Upper lobe of right lung (tissue), 1 donor: ENCODE data around the gene EDAR. TPM values are rescaled to one million over a fixed set of nuclear protein-coding genes. Genes with fewer than 3 reads are reported as not detected.

Experiments
- ATAC-seq: fragments of 200-7000 bp; cut with Tn5 transposase; one replicate; pipeline ENCODE4 v1.9.1; 2020; ENCODE audit warnings: mild to moderate bottlenecking, moderate library complexity
- DNase-seq: peaks from one replicate; pipeline ENCODE4 v3.0.0-alpha.2; 2020
- H3K27ac ChIP-seq: fragments of 200-600 bp; one replicate; pipeline ENCODE4 v1.8.0; 2022
- H3K27me3 ChIP-seq: fragments of 200-600 bp; one replicate; pipeline ENCODE4 v1.8.0; 2022; ENCODE audit warnings: mild to moderate bottlenecking
- H3K36me3 ChIP-seq: fragments of 200-600 bp; one replicate; pipeline ENCODE4 v1.8.0; 2022
- H3K4me1 ChIP-seq: fragments of 200-600 bp; one replicate; pipeline ENCODE4 v1.8.0; 2022
- H3K4me3 ChIP-seq: fragments of 200-600 bp; one replicate; pipeline ENCODE4 v1.8.0; 2022; ENCODE audit warnings: mild to moderate bottlenecking
- H3K9me3 ChIP-seq: fragments of 200-600 bp; one replicate; pipeline ENCODE4 v1.8.0; 2022
- intact Hi-C: fragments of 100-400 bp; cut with DNase I; formaldehyde crosslinking; loops from one replicate; pipeline ENCODE4 v1.11.0; 2022
- total RNA-seq: library from RNA; stranded (reverse); fragmentation: NEBNext Ultra II Directional; extraction: Animal tissue kit (Norgen Biotek cat#: 25700); gene quantifications from one replicate; pipeline ENCODE4 v1.2.1, GENCODE V29; 2021
- TF ChIP-seq, protein P1 (sequence below): fragments of 200-600 bp; IDR thresholded peaks from one replicate; pipeline ENCODE4 v1.8.0; 2022; ENCODE audit warnings: antibody characterized with exemption
- donor health status: DM: no; HTN: yes; CAD: no; lungs with severe emphysema.

EDAR gene
- total RNA-seq, 1 donor from 2014 or later = 0.20 TPM

DNA sequence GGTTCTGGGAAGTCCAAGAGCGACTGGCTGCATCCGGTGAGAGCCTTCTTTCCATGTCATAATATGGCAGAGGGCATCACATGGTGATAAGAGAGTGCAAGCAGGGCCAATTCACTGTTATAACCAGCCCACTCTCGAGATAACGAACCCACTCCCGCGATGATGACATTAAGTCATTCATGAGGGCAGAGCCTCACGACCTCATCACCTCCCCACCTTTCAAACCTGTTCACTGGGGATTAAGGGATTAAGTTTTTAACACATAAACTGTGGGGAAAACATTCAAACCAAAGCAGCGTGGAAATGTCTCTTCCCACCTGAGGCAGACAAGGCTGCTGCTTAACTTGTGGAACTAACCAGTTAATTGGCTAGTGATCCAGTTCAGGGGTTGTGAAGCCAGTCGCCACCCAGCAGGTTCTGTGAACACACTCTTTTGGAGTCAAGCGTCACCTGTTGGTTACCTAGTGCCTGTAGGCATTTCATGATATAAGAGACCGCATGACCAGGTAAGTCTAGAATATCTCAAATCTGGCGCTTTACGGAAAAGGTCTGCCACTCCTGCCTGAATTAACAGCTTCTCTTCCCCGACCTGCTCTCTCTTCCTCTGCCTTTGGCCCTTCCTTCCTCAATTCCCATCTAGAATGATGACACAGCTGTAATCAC, 54.3 kb downstream of the EDAR start:
- Histone ChIP-seq H3K4me1 (no peaks in the 10 kb centered on the region), H3K36me3 (no peaks in the 10 kb centered on the region), H3K4me3 (no peak overlapping the region), H3K27ac (no peak overlapping the region), H3K27me3 (peaks cover 5% of the 10 kb centered on the region), H3K9me3 (no peaks in the 10 kb centered on the region)
- no peak for ATAC-seq
- DNase-seq = no peak
- intact Hi-C loops = no loop called here
- TF ChIP-seq, protein P1, sequence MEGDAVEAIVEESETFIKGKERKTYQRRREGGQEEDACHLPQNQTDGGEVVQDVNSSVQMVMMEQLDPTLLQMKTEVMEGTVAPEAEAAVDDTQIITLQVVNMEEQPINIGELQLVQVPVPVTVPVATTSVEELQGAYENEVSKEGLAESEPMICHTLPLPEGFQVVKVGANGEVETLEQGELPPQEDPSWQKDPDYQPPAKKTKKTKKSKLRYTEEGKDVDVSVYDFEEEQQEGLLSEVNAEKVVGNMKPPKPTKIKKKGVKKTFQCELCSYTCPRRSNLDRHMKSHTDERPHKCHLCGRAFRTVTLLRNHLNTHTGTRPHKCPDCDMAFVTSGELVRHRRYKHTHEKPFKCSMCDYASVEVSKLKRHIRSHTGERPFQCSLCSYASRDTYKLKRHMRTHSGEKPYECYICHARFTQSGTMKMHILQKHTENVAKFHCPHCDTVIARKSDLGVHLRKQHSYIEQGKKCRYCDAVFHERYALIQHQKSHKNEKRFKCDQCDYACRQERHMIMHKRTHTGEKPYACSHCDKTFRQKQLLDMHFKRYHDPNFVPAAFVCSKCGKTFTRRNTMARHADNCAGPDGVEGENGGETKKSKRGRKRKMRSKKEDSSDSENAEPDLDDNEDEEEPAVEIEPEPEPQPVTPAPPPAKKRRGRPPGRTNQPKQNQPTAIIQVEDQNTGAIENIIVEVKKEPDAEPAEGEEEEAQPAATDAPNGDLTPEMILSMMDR = no peak

DNA sequence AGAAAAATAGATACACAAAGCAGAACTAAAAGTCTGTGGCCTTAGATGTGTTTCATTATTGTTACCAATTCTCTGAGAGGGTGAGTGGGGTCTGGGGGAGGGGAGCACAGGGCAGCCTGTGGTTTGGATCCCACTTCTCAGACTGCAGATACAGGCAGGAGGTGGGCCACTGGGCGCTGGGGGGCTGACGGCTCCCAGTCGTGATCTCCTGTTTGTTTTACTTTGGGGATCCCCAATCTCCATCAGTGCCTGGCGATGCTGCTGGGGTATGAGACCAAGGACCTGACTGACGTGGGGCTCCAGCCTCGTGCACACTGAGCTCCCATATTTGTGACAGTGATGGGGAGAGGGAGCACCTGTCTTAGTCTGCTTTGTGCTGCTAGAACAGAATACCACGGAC, 54.9 kb downstream of the EDAR start:
- H3K27ac ChIP-seq = no peak overlapping the region
- TF ChIP-seq, protein P1 = no peak
- H3K27me3 ChIP-seq = peaks cover 5% of the 10 kb centered on the region
- DNase-seq (no peak), ATAC-seq (no peak)
- no peaks in the 10 kb centered on the region for H3K4me1 ChIP-seq
- no peaks in the 10 kb centered on the region for H3K36me3 ChIP-seq
- no peak overlapping the region for H3K4me3 ChIP-seq
- intact Hi-C loops = no loop called here
- no peaks in the 10 kb centered on the region for H3K9me3 ChIP-seq

DNA sequence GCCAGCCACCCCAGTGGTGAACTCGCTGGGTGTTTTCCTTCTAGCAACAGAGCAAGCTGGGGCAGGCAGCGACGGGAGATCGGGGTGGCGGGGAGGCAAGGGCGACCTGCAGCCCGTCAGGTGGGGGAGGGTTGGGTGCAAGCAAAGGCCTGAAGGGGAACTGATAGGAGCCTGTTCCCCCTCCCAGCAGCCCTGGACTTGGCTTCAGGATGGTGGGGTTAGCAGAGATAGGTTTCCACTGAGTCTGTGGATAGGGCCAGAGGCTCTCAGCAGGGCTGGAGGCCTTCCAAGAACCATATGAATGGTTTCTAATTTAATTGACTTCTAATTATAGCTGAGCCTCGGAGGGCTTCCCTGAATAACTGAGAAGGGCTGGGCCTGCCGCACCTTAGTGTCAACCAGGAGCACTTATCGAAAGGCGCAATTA, 55.3 kb downstream of the EDAR start:
- peaks cover 5% of the 10 kb centered on the region for H3K27me3 ChIP-seq

DNA sequence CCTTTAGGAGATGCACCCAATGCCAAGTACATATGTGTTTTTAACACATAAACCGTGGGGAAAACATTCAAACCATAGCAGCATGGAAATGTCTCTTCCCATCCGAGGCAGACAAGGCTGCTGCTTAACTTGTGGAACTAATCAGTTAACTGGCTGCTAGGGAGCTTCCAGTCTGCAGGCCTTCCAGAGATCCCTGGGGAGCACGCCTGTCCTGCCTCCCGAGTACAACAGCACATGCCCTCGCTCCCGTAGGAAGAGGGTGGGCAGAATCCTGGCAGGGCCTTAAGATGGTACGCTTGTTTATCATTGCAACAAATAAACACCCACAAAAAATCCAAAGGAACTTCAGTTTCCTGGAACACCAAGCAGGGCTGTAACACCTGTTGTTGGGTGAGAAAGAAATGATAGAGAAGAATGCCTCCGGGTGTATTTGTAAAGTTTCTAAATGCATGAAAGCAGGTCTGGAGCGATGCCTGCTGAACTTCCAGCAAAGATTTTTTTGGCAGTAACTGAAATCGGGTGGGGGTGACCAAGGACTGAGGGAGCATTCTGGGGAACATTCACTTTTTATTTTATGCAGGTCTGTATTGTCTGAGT, 56.2 kb downstream of the EDAR start:
- H3K27me3 ChIP-seq = peaks cover 5% of the 10 kb centered on the region
- intact Hi-C loops = no loop called here

More for the DNA sequence above, 55.3 kb downstream of the EDAR start:
- ATAC-seq (no peak), DNase-seq (no peak)
- Histone ChIP-seq H3K4me1 (no peaks in the 10 kb centered on the region), H3K9me3 (no peaks in the 10 kb centered on the region), H3K4me3 (no peak overlapping the region), H3K36me3 (no peaks in the 10 kb centered on the region), H3K27ac (no peak overlapping the region)
- intact Hi-C loops = no loop called here
- TF ChIP-seq, protein P1 = no peak

DNA sequence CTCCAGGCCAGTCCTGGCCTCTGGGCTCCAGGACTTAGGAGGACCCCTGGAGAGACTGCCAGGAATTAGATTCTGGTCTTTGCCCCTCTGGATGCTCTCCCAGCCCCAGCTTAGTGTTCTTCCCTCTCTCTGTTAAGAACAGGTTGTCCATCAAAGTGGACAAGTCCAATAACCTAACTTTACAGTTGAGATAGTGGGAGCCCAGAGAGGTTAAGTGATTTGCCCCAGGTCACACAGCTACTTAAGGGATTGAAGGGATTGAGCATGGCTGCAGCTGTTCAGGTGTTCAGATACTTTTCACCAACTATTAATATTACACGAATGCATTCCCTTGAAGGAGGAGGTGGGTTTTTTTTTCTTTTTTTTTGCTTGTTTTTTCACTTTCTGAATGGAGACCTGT, 57.6 kb downstream of the EDAR start:
- no peak overlapping the region for H3K27ac ChIP-seq
- TF ChIP-seq, protein P1 = no peak
- H3K4me1 ChIP-seq = no peaks in the 10 kb centered on the region
- ATAC-seq (no peak), DNase-seq (no peak)
- intact Hi-C loops = no loop called here
- no peak overlapping the region for H3K4me3 ChIP-seq
- peaks cover 5% of the 10 kb centered on the region for H3K27me3 ChIP-seq
- H3K9me3 ChIP-seq = no peaks in the 10 kb centered on the region
- H3K36me3 ChIP-seq = no peaks in the 10 kb centered on the region

More for the DNA sequence above, 56.2 kb downstream of the EDAR start:
- Histone ChIP-seq H3K27ac (no peak overlapping the region), H3K4me1 (no peaks in the 10 kb centered on the region), H3K9me3 (no peaks in the 10 kb centered on the region), H3K4me3 (no peak overlapping the region), H3K36me3 (no peaks in the 10 kb centered on the region)
- DNase-seq (no peak), ATAC-seq (no peak)
- TF ChIP-seq, protein P1 = no peak
